Measurements from ENCODE around the gene RTP1.
"Not testable (repeated sequence)": the region's sequence is repeated elsewhere in the genome, so short reads cannot be mapped to it uniquely, and the experiment has no call there.

RTP1 gene

GRCh38 chr3:187197335-187197649 is at the start of gene RTP1:
Gene RTP1 (plus strand): TSS chr3:187197486. CDS start chr3:187197516, 30 bp downstream.
- no peak for DNase-seq (ENCODE audit: low read depth)

- DNase-seq (ENCODE audit: low read depth) = no peak
Observed at GRCh38 chr3:187150186-187150585, 47.1 kb upstream of the RTP1 start.

- DNase-seq (ENCODE audit: low read depth) = no peak
Observed at GRCh38 chr3:187150599-187150998, 46.7 kb upstream of the RTP1 start.

- DNase-seq (ENCODE audit: low read depth) = no peak
Observed at GRCh38 chr3:187161556-187161955, 35.7 kb upstream of the RTP1 start.

- DNase-seq (ENCODE audit: low read depth) = no peak
Observed at GRCh38 chr3:187162265-187162953, 34.9 kb upstream of the RTP1 start.

GRCh38 chr3:187165144-187165543 is 32.1 kb upstream of the RTP1 start:
- DNase-seq (ENCODE audit: low read depth) = peak; percentile 62

GRCh38 chr3:187166750-187167149 is 30.5 kb upstream of the RTP1 start:
- no peak for DNase-seq (ENCODE audit: low read depth)

- DNase-seq (ENCODE audit: low read depth) = no peak
Observed at GRCh38 chr3:187167777-187168176, 29.5 kb upstream of the RTP1 start.

GRCh38 chr3:187169231-187169960 is 27.9 kb upstream of the RTP1 start:
- peak; percentile 90 for DNase-seq (ENCODE audit: low read depth)

- not testable (repeated sequence) for DNase-seq (ENCODE audit: low read depth)
Observed at GRCh38 chr3:187170911-187171310, 26.4 kb upstream of the RTP1 start.

- no peak for DNase-seq (ENCODE audit: low read depth)
Observed at GRCh38 chr3:187172929-187173328, 24.4 kb upstream of the RTP1 start.

GRCh38 chr3:187181454-187182170 is 15.7 kb upstream of the RTP1 start:
- no peak for DNase-seq (ENCODE audit: low read depth)

- DNase-seq (ENCODE audit: low read depth) = peak; percentile 26
Observed at GRCh38 chr3:187183210-187183862, 13.9 kb upstream of the RTP1 start.

GRCh38 chr3:187183903-187184302 is 13.4 kb upstream of the RTP1 start:
- peak; percentile 41 for DNase-seq (ENCODE audit: low read depth)

- DNase-seq (ENCODE audit: low read depth) = no peak
Observed at GRCh38 chr3:187185759-187186158, 11.5 kb upstream of the RTP1 start.

- no peak for DNase-seq (ENCODE audit: low read depth)
Observed at GRCh38 chr3:187186375-187186774, 10.9 kb upstream of the RTP1 start.

GRCh38 chr3:187186801-187187421 is 10.4 kb upstream of the RTP1 start:
- peak; percentile 96 for DNase-seq (ENCODE audit: low read depth)

GRCh38 chr3:187188931-187189330 is 8.4 kb upstream of the RTP1 start:
- DNase-seq (ENCODE audit: low read depth) = peak; percentile 55

GRCh38 chr3:187191271-187191670 is 6.0 kb upstream of the RTP1 start:
- DNase-seq (ENCODE audit: low read depth) = no peak

- DNase-seq (ENCODE audit: low read depth) = no peak
Observed at GRCh38 chr3:187193181-187193580, 4.1 kb upstream of the RTP1 start.

- no peak for DNase-seq (ENCODE audit: low read depth)
Observed at GRCh38 chr3:187196573-187197334, 532 bp upstream of the RTP1 start.
